C4-2B (cell line): ENCODE data around the gene ADGRE2.
"Not testable (repeated sequence)": the region's sequence is repeated elsewhere in the genome, so short reads cannot be mapped to it uniquely, and the experiment has no call there.

ENCODE experiments used
- H3K27ac ChIP-seq: fragments of 450-650 bp; 2 replicates; pipeline ENCODE4 v1.5.1; 2017
- CTCF ChIP-seq: fragments of 450-650 bp; conservative IDR thresholded peaks from 2 replicates; pipeline ENCODE4 v1.5.1; 2017; ENCODE audit warnings: mild to moderate bottlenecking
- ZFX ChIP-seq: fragments of 450-650 bp; IDR thresholded peaks from 2 replicates; pipeline ENCODE4 v1.6.1; 2017

Gene ADGRE2

GRCh38 chr19:14772995-14773394 is 5.4 kb downstream of the ADGRE2 start:
- no peak for TF ChIP-seq ZFX
- no peak for TF ChIP-seq CTCF
- H3K27ac ChIP-seq: no peak overlapping the region

GRCh38 chr19:14772467-14772866 is 5.9 kb downstream of the ADGRE2 start:
- no peak for TF ChIP-seq ZFX
- no peak for TF ChIP-seq CTCF
- H3K27ac ChIP-seq: no peak overlapping the region

- H3K27ac ChIP-seq: no peak overlapping the region
- TF ChIP-seq CTCF: no peak
- TF ChIP-seq ZFX: no peak
Observed at GRCh38 chr19:14770944-14771839, 7.2 kb downstream of the ADGRE2 start.

- no peak overlapping the region for H3K27ac ChIP-seq
- TF ChIP-seq CTCF: no peak
- no peak for TF ChIP-seq ZFX
Observed at GRCh38 chr19:14770136-14770535, 8.2 kb downstream of the ADGRE2 start.

- no peak for TF ChIP-seq CTCF
- no peak for TF ChIP-seq ZFX
- H3K27ac ChIP-seq: no peak overlapping the region
Observed at GRCh38 chr19:14769201-14769600, 9.2 kb downstream of the ADGRE2 start.

- TF ChIP-seq ZFX: no peak
- TF ChIP-seq CTCF: no peak
Observed at GRCh38 chr19:14768001-14768400, 10.4 kb downstream of the ADGRE2 start.

GRCh38 chr19:14767466-14767971 is 10.8 kb downstream of the ADGRE2 start:
- H3K27ac ChIP-seq: no peak overlapping the region
- TF ChIP-seq ZFX (no peak), CTCF (no peak)

More at GRCh38 chr19:14768001-14768400, 10.4 kb downstream of the ADGRE2 start:
- H3K27ac ChIP-seq: no peak overlapping the region

- not testable (repeated sequence) for H3K27ac ChIP-seq
Observed at GRCh38 chr19:14765841-14766240, 12.5 kb downstream of the ADGRE2 start.

GRCh38 chr19:14765403-14765802 is 13.0 kb downstream of the ADGRE2 start:
- not testable (repeated sequence) for H3K27ac ChIP-seq
